DMS53 treated with DMSO at 0.1 percent for 48 hours (cell line): Measurements from ENCODE around the gene KIF5A.

Experiments used
- DNase-seq: peaks from one replicate; lab custom pipeline; 2025; ENCODE audit not compliant: unreplicated experiment; lab: John Stamatoyannopoulos, UW

Gene KIF5A

DNA sequence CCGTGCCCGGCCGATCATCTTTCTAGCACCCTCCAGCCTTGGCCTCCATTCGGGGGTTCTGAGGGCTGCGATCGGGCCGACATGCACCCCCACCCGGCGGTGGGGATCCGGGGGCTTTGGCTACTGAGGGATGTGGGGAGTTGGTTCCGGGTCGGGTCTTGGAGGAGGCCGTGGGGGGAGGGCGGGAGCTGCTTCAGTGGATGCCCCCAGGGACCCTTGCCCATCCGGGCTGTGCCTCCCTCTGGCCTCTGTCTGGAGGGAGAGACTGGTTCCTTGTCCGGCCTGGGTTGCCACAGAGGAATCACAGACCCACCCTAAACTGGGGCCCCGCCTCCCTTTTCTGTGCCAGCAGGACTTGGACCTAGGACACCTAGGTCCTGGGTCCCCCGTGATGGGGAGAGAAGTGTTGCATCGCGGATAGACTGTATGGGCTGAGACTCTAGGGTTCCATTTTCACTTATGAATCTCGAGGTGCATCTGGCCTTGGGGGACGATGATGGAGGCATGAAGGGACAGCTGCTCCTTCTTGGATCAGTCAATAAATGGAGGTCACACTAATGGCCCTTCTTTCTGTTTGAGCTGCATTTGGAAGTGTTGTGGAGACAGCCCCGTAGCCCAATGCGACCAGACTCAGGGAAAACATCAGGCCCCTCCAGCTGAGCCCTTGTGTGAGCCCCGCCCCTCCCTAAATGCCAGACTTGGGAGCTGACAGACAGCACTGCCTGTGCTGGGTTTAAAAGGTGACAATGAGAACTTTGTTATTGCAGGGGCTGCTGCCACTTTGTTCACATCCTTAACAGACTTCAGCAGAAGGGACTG is 55.4 kb downstream of the KIF5A start:
- no peak for DNase-seq

GRCh38 chr12:57605811-57606311 is 56.0 kb downstream of the KIF5A start:
- DNase-seq = no peak

- no peak for DNase-seq
Measured at GRCh38 chr12:57606399-57606798, 56.6 kb downstream of the KIF5A start.

GRCh38 chr12:57606821-57607220 is 57.0 kb downstream of the KIF5A start:
- no peak for DNase-seq

DNA sequence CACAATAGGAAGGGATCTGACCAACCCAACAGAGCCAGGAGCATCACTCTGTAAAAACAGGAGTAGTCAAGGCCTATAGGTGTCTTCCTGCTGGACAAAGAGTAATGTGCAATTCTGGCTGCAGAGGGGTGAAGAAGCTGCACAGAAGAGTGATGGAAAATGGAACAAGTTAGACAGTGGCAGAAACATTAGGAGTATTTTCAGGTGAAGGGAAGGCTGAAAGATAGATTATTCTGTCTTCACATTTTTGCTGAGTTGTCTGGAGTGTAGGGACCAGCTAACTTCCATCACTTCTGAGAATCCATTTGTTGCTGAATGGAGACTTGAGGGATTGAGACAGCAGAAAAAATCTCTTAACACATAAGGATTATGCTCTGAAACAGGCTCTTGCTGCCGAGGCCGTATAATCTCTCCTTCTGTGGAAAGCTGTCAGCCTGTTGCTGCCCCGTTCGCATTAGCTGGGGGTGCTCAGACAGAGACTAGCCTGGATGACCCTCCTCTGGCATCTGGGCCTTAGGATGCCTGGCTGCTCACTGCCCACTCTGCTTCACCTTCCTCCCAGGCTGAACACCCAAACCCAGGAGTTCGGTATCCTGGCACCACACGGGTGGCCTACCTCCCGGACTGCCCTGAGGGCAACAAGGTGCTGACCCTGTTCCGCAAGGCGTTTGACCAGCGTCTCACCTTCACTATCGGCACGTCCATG is 58.3 kb downstream of the KIF5A start:
- no peak for DNase-seq

- DNase-seq = no peak
Measured at GRCh38 chr12:57609101-57609780, 59.4 kb downstream of the KIF5A start.

GRCh38 chr12:57609781-57610553 is 60.1 kb downstream of the KIF5A start:
- no peak for DNase-seq

GRCh38 chr12:57610554-57611107 is 60.8 kb downstream of the KIF5A start:
- DNase-seq = no peak

DNA sequence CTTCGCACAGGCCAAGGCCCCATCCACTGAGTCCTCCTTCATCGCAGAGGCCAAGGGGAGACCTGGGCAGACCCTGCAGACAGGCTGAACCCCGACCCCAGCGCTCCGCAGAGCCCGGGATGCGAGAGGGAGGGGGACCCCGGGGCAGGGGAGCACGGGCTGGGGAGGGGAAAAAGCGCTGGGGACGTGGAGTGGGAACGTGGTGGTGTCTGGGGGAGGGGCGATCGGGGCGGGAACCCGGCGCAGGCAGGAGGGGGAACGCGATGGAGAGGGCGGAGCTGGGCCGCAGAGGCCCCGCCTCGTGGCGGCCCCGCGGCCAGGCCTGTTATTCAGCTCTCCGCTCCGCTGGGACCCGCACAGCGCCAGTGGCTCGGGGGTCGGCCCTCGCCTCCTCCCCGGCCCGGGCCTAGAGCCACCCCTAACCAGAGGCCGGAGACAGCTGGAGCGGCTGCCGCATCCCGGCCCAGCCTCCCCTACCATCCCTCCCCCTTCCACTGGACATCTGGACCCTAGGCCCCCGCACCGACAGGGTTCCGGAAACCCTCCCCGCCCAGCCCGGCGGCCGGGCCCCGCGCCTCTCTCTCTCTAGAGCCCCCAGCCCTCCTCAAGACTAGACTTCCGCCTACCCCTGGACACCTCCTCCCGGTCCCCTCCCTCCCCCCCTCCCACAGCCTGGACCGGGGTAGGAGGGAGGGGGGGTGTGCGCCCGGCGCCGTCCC is 61.4 kb downstream of the KIF5A start, which contains the start of gene ARHGEF25:
Gene ARHGEF25, plus strand, starts transcription at position 328 of the 719 bp plus-strand sequence. CDS start 460 bp downstream, outside the sequence.
- peak; percentile 26 for DNase-seq

GRCh38 chr12:57611827-57612710 is 62.2 kb downstream of the KIF5A start:
- DNase-seq = no peak

GRCh38 chr12:57612711-57613426 is 63.0 kb downstream of the KIF5A start:
- DNase-seq = no peak

DNA sequence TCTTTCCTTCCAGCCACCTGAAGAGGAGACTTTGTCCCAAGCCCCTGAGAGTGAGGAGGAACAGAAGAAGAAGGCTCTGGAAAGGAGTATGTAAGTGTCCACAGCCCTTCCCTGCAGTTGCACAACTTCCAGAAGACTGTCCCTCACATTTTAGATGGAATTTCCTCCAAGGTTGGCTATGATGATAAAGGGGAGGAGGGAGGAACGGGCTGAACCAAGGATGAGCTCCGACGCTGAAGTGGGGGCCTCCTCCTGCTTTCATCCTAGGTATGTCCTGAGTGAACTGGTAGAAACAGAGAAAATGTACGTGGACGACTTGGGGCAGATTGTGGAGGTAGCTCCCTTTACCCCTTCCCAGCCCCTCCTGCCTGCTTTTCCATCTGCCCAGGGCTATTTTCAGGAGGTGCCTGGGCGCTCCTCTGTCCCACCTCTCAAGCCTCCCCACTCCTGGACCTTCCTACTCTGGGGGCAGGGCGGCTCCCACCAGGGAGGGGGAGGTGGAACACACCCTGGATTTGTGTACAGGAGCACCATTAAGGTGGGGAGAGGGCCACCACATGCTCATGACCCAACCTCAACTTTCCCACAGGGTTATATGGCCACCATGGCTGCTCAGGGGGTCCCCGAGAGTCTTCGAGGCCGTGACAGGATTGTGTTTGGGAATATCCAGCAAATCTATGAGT is 63.7 kb downstream of the KIF5A start:
- no peak for DNase-seq

GRCh38 chr12:57614178-57614947 is 64.5 kb downstream of the KIF5A start:
- no peak for DNase-seq

DNA sequence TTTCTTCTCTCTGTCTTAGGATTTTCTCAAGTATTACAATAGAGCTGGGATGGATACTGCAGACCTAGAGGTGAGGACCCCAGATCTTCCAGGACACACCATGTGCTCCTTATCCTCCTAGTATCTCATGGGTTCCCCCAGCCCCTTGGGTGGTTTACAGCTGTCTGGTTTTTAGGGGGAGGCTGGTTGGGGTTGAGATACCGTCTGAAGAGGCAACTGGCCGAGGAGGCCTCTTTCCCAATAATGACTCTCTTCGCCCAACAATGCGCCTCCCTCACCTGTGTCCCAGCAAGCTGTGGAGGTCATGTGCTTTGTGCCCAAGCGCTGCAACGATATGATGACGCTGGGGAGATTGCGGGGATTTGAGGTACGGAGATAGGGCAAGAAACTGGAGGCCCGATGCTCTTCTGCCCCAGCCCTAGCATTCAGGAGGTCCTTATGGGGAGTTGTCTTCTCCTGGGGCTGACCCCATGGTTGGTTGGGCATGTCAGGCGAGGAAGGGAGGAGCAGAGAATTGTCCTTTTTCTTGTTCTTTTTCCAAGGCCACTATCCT is 65.2 kb downstream of the KIF5A start:
- DNase-seq = no peak

DNA sequence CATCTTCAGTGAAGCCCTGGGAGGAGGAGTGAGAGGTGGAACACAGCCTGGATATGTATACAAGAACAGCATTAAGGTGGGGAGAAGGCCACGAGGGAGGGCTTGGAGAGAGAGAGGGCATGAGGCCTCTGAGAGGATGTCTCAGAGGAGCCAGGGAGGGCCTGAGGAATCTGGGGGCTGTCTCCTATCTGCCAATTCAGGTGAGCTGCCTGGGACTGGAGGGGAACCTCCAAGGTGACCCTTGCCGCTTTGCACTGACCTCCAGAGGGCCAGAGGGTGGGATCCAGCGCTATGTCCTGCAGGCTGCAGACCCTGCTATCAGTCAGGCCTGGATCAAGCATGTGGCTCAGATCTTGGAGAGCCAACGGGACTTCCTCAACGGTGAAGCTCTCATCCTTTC is 65.8 kb downstream of the KIF5A start:
- DNase-seq = no peak

DNA sequence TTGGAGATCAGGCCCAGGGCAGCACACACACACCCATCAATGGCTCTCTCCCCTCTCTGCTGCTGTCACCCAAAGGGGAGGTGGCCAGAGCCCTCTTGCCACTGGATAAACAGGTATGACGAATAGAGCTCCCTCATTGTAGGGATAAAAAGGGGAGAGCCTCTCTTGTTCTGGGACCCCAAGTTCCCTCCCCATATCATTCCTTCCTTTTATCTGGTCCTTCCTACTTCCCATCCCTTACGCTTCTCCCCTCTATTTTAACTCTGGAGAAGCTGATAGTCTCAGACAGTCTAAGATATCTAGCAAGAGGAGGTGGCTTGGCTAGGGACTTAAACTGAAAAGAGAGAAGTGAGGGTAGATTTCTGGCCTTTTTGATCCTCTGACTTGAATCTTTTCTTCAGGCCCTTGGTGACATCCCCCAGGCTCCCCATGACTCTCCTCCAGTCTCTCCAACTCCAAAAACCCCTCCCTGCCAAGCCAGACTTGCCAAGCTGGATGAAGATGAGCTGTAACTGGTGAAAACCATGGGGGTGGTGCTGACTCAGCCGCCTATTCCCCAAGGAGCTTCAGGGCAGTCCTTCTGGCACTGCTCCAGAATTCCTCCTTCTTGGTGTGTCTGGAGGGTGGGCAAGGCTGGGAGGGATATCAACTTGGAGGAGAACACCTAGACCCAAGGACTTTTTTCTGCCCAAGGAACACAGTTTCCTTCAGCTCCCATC is 66.7 kb downstream of the KIF5A start:
- no peak for DNase-seq
